HG02943 (cell line): Measurements from ENCODE around the gene PKHD1.

Experiments
- ATAC-seq: cut with Tn5 transposase; IDR thresholded peaks from one replicate; pipeline ENCODE4 v1.9.1; 2021; ENCODE audit warnings: mild to moderate bottlenecking, low read depth, moderate library complexity; ENCODE audit not compliant: unreplicated experiment

The PKHD1 gene

GRCh38 chr6:51824940-51825339 is 262.5 kb downstream of the PKHD1 start:
- no peak for ATAC-seq

GRCh38 chr6:51820555-51820954 is 266.9 kb downstream of the PKHD1 start:
- no peak for ATAC-seq

- no peak for ATAC-seq
These were observed 268.8 kb downstream of the PKHD1 start for GRCh38 chr6:51818520-51819022.

- ATAC-seq = no peak
These were observed 269.6 kb downstream of the PKHD1 start for GRCh38 chr6:51817832-51818231.

GRCh38 chr6:51814418-51814817 is 273.0 kb downstream of the PKHD1 start:
- ATAC-seq = no peak

GRCh38 chr6:51813904-51814303 is 273.5 kb downstream of the PKHD1 start:
- ATAC-seq = no peak

- ATAC-seq = no peak
These were observed 275.2 kb downstream of the PKHD1 start for GRCh38 chr6:51812231-51812630.

GRCh38 chr6:51805517-51805916 is 281.9 kb downstream of the PKHD1 start:
- peak; percentile 73 for ATAC-seq

- ATAC-seq = no peak
These were observed 286.8 kb downstream of the PKHD1 start for GRCh38 chr6:51800603-51801002.

GRCh38 chr6:51793393-51793792 is 294.0 kb downstream of the PKHD1 start:
- no peak for ATAC-seq

- no peak for ATAC-seq
These were observed 295.0 kb downstream of the PKHD1 start for GRCh38 chr6:51792273-51793030.

- no peak for ATAC-seq
These were observed 296.5 kb downstream of the PKHD1 start for GRCh38 chr6:51790946-51791345.

- ATAC-seq = no peak
These were observed 299.3 kb downstream of the PKHD1 start for GRCh38 chr6:51788121-51788520.

- no peak for ATAC-seq
These were observed 308.7 kb downstream of the PKHD1 start for GRCh38 chr6:51778666-51779065.

- ATAC-seq = no peak
These were observed 309.8 kb downstream of the PKHD1 start for GRCh38 chr6:51777618-51778017.

- no peak for ATAC-seq
These were observed 311.2 kb downstream of the PKHD1 start for GRCh38 chr6:51775942-51776860.

GRCh38 chr6:51768087-51768486 is 319.3 kb downstream of the PKHD1 start:
- no peak for ATAC-seq

- no peak for ATAC-seq
These were observed 322.2 kb downstream of the PKHD1 start for GRCh38 chr6:51765230-51765629.

GRCh38 chr6:51753635-51754034 is 333.8 kb downstream of the PKHD1 start:
- no peak for ATAC-seq

- no peak for ATAC-seq
These were observed 343.4 kb downstream of the PKHD1 start for GRCh38 chr6:51743999-51744398.

GRCh38 chr6:51740658-51741057 is 346.8 kb downstream of the PKHD1 start:
- ATAC-seq = no peak
